Cardiac atrium fibroblast (primary cell): ENCODE data around the gene FAM76B. TPM values are rescaled to one million over a fixed set of nuclear protein-coding genes. Genes with fewer than 3 reads are reported as not detected.

Experiments used
- total RNA-seq: library from RNA; depleted of rRNA; stranded (reverse); fragments of >200 nt; gene quantifications from 2 replicates; pipeline ENCODE4 v1.2.3, GENCODE V29; 2015

The FAM76B gene
- 6.5 and 17.5 TPM in 2 replicates for total RNA-seq

DNA sequence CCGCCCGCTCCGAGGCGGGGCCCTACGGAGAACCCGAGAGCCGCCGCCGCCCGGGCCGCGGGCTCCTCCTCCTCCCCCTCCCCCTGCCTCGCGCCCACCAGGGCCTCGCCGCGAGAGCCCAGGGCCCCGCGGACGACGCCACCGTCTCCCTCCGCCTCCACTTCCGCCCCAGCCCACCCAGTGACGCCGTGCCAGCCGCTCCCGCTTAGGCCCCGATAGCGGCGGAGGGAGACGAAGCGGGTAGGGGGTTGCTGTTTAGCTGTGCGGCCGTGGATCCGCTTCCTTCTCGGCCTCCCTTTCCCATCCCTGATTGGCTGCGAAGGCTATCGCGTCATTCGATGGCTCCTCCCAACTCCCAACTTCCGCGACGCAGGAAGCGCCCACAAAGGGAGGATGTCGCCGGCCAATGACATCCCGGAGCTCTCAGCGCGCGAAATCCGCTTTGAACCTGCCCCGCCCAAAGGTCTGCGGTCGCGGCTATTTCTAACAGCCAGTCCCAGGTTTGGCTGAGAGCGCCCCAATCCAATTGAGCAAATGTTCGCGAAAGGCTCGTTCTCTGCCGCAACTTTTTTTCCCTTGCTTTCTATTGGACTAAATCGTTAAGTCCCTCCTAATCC, at the start of gene FAM76B:
TSS of gene FAM76B (minus strand) at position 277 of the 617 bp plus-strand sequence. CDS start 304 bp downstream, outside the sequence.

DNA sequence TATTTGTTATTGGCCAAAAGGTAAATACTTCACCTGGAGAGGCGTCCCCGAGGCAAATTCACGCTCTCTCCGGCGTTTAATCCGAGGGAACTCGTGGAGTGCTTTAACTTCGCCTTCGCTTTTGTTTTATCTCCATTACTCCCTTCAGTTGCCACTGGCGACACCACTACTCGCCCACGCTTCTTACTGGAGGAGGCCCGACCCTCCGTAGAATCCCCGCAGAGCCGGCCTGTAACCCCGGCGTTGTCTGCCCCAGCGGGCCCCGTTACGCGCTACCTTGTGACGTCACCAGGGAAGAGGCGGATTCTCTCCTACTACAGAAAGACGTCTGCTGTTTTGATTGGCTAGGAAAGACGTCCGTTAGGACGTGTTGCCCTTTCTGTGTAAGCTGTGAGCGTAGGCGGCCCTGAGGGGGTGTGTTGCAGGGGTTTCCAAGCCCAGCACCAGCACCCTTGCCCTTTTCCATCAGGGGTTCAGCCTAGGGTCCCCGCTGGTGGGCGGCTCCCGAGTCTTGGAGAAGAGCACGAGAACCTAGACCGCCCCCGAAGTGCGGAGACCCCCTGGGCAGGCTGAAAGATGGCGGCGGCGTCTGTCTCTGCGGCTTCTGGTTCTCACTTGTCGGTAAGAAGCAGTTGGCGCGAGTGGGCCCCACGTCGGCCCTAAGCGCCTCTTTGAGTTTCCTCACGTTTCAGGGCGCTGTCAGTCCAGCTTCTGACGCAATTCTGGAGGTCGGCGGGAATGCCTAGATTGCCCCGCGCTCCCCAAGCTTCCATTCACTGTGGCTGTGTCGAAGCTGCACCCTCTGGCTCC, 746 bp upstream of the FAM76B start, which contains the start of gene CEP57:
TSS of gene CEP57 (plus strand) at position 376 of the 810 bp plus-strand sequence. CDS start at position 577, 201 bp downstream.

Other genes starting within 250 kb of the FAM76B start
- 14.3 and 14.7 TPM in 2 replicates for gene CEP57, start 716 bp upstream of the FAM76B start, total RNA-seq
- 30.9 and 37.1 TPM in 2 replicates for gene MTMR2, start 134.3 kb upstream of the FAM76B start, total RNA-seq